Mammary epithelial cell (primary cell): ENCODE data around the gene MYH14.

ENCODE experiments used
- EZH2 ChIP-seq: IDR thresholded peaks from 2 replicates; pipeline ENCODE4 v1.6.1; 2012; ENCODE audit warnings: low read length, inconsistent platforms, borderline replicate concordance
- TF ChIP-seq, protein P1 (sequence below), 2 donors: IDR thresholded peaks in 1 of 2; conservative IDR thresholded peaks in 1 of 2; 2 replicates each; pipeline ENCODE4 v1.5.1; 2011 to 2012; ENCODE audit warnings: inconsistent platforms in 2 of 2, low read length in 2 of 2, mild to moderate bottlenecking in 2 of 2, control low read depth in 1 of 2, low read depth in 1 of 2; ENCODE audit not compliant: insufficient read depth in 1 of 2; ENCODE audit errors: extremely low read depth in 1 of 2

DNA sequence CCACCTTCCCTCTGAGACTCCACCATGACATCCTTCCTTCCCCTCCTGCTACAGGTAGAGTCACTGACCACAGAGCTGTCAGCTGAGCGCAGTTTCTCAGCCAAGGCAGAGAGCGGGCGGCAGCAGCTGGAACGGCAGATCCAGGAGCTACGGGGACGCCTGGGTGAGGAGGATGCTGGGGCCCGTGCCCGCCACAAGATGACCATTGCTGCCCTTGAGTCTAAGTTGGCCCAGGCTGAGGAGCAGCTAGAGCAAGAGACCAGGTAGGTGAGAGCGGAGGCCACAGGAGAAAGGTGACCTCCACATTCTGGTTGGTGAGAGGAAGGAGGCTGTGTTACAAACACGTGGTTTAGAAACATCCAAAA is 98.2 kb downstream of the MYH14 start:
- TF ChIP-seq, protein P1, sequence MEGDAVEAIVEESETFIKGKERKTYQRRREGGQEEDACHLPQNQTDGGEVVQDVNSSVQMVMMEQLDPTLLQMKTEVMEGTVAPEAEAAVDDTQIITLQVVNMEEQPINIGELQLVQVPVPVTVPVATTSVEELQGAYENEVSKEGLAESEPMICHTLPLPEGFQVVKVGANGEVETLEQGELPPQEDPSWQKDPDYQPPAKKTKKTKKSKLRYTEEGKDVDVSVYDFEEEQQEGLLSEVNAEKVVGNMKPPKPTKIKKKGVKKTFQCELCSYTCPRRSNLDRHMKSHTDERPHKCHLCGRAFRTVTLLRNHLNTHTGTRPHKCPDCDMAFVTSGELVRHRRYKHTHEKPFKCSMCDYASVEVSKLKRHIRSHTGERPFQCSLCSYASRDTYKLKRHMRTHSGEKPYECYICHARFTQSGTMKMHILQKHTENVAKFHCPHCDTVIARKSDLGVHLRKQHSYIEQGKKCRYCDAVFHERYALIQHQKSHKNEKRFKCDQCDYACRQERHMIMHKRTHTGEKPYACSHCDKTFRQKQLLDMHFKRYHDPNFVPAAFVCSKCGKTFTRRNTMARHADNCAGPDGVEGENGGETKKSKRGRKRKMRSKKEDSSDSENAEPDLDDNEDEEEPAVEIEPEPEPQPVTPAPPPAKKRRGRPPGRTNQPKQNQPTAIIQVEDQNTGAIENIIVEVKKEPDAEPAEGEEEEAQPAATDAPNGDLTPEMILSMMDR (conservative IDR thresholded peaks at IDR 0.05 in 1 of 2, IDR thresholded peaks at IDR 0.05 in 1 of 2; ENCODE audit: extremely low read depth in 1 of 2, insufficient read depth in 1 of 2, low read depth in 1 of 2, low read length in 2 of 2) = no peak
- TF ChIP-seq EZH2 = no peak
